ENCODE data around the gene ATG16L2. TPM values are rescaled to one million over a fixed set of nuclear protein-coding genes. Genes with fewer than 3 reads are reported as not detected.
"Not testable (repeated sequence)": the region's sequence is repeated elsewhere in the genome, so short reads cannot be mapped to it uniquely, and the experiment has no call there.

ATG16L2 gene
- total and polyA plus RNA-seq, 2 donors (not counting 1 experiment from before 2014, with no cell fraction given), result 3.3 to 8.8 TPM

DNA sequence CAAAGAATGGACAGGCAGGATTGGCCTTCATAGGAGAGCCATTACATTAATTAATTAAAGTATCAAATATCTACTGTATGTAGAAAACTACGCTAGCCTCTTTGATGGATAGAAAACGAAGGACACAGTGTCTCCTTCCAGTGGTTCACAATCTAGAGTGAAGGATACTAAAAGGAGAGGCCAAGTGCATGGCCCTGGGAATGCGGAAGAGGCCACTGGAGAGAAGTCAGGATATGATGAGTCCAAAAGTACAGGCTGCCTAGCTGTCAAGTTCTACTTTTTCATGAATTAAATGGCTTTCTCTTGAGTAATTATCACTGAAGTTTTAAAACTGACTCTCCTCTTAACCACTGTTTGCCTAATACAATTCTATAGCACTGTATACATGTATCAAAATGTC is 41.9 kb downstream of the ATG16L2 start:
- no peaks in the 10 kb centered on the region for H3K9me3 ChIP-seq (ENCODE audit: control insufficient read depth, insufficient read depth, low read depth, low read length)
- H3K27me3 ChIP-seq (ENCODE audit: control insufficient read depth, insufficient read depth, low read length), result no peaks in the 10 kb centered on the region
- H3K9ac ChIP-seq (ENCODE audit: insufficient read depth, low read length), result no peak overlapping the region
- no peaks in the 10 kb centered on the region for H4K20me1 ChIP-seq (ENCODE audit: control insufficient read depth, extremely low read depth, insufficient read depth, low read length)
- no peak overlapping the region for H3K27ac ChIP-seq (ENCODE audit: insufficient read depth, low read length)
- H3K4me2 ChIP-seq (ENCODE audit: extremely low read depth, insufficient read depth, low read length), result no peak overlapping the region
- H3K79me2 ChIP-seq (ENCODE audit: control insufficient read depth, insufficient read depth, low read length), result no peaks in the 10 kb centered on the region
- no peaks in the 10 kb centered on the region for H3K36me3 ChIP-seq (ENCODE audit: control insufficient read depth, insufficient read depth, low read length)
- H2AFZ ChIP-seq (ENCODE audit: low read length), result no peak overlapping the region
- DNase-seq (ENCODE audit: low read depth in 2 of 2), result no peak
- no peak overlapping the region for H3K4me3 ChIP-seq (replicated peaks in 1 of 4; ENCODE audit: control extremely low read depth in 1 of 4, insufficient read depth in 1 of 4, low read depth in 3 of 4, low read length in 4 of 4)
- TF ChIP-seq, protein P1, sequence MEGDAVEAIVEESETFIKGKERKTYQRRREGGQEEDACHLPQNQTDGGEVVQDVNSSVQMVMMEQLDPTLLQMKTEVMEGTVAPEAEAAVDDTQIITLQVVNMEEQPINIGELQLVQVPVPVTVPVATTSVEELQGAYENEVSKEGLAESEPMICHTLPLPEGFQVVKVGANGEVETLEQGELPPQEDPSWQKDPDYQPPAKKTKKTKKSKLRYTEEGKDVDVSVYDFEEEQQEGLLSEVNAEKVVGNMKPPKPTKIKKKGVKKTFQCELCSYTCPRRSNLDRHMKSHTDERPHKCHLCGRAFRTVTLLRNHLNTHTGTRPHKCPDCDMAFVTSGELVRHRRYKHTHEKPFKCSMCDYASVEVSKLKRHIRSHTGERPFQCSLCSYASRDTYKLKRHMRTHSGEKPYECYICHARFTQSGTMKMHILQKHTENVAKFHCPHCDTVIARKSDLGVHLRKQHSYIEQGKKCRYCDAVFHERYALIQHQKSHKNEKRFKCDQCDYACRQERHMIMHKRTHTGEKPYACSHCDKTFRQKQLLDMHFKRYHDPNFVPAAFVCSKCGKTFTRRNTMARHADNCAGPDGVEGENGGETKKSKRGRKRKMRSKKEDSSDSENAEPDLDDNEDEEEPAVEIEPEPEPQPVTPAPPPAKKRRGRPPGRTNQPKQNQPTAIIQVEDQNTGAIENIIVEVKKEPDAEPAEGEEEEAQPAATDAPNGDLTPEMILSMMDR (conservative IDR thresholded peaks at IDR 0.05 in 1 of 2, IDR thresholded peaks at IDR 0.05 in 1 of 2; ENCODE audit: low read depth in 1 of 2, low read length in 2 of 2), result no peak
- TF ChIP-seq EZH2 (IDR thresholded peaks at IDR 0.05; ENCODE audit: low read length, missing control alignments), result no peak
- H3K4me1 ChIP-seq (ENCODE audit: control insufficient read depth, extremely low read depth, insufficient read depth, low read length), result peaks cover 5% of the 10 kb centered on the region

GRCh38 chr11:72856551-72857345 is 42.5 kb downstream of the ATG16L2 start:
- Histone ChIP-seq H3K27ac (ENCODE audit: insufficient read depth, low read length) (no peak overlapping the region), H3K27me3 (ENCODE audit: control insufficient read depth, insufficient read depth, low read length) (no peaks in the 10 kb centered on the region), H3K4me2 (ENCODE audit: extremely low read depth, insufficient read depth, low read length) (peak overlapping the region; percentile 8), H3K36me3 (ENCODE audit: control insufficient read depth, insufficient read depth, low read length) (no peaks in the 10 kb centered on the region), H3K9me3 (ENCODE audit: control insufficient read depth, insufficient read depth, low read depth, low read length) (no peaks in the 10 kb centered on the region), H3K9ac (ENCODE audit: insufficient read depth, low read length) (no peak overlapping the region), H3K4me3 (replicated peaks in 1 of 4; ENCODE audit: control extremely low read depth in 1 of 4, insufficient read depth in 1 of 4, low read depth in 3 of 4, low read length in 4 of 4) (no peak overlapping the region), H4K20me1 (ENCODE audit: control insufficient read depth, extremely low read depth, insufficient read depth, low read length) (no peaks in the 10 kb centered on the region), H3K4me1 (ENCODE audit: control insufficient read depth, extremely low read depth, insufficient read depth, low read length) (peaks cover 5% of the 10 kb centered on the region), H3K79me2 (ENCODE audit: control insufficient read depth, insufficient read depth, low read length) (no peaks in the 10 kb centered on the region), H2AFZ (ENCODE audit: low read length) (no peak overlapping the region)
- DNase-seq (ENCODE audit: low read depth in 2 of 2), result peak; percentile 23 to 67
- TF ChIP-seq, protein P1 (conservative IDR thresholded peaks at IDR 0.05 in 1 of 2, IDR thresholded peaks at IDR 0.05 in 1 of 2; ENCODE audit: low read depth in 1 of 2, low read length in 2 of 2), result no peak

GRCh38 chr11:72858267-72858666 is 44.1 kb downstream of the ATG16L2 start:
- H3K4me1 ChIP-seq (ENCODE audit: control insufficient read depth, extremely low read depth, insufficient read depth, low read length); H3K4me2 ChIP-seq (ENCODE audit: extremely low read depth, insufficient read depth, low read length); DNase-seq (ENCODE audit: low read depth in 2 of 2); H4K20me1 ChIP-seq (ENCODE audit: control insufficient read depth, extremely low read depth, insufficient read depth, low read length); H2AFZ ChIP-seq (ENCODE audit: low read length); H3K9ac ChIP-seq (ENCODE audit: insufficient read depth, low read length); H3K27me3 ChIP-seq (ENCODE audit: control insufficient read depth, insufficient read depth, low read length); H3K36me3 ChIP-seq (ENCODE audit: control insufficient read depth, insufficient read depth, low read length); H3K4me3 ChIP-seq (replicated peaks in 1 of 4; ENCODE audit: control extremely low read depth in 1 of 4, insufficient read depth in 1 of 4, low read depth in 3 of 4, low read length in 4 of 4); H3K9me3 ChIP-seq (ENCODE audit: control insufficient read depth, insufficient read depth, low read depth, low read length); H3K79me2 ChIP-seq (ENCODE audit: control insufficient read depth, insufficient read depth, low read length); H3K27ac ChIP-seq (ENCODE audit: insufficient read depth, low read length): not testable (repeated sequence)

Measured in fibroblast of lung (primary cell).